ENCODE results near the gene MSX2. TPM values are rescaled to one million over a fixed set of nuclear protein-coding genes. Genes with fewer than 3 reads are reported as not detected.

The MSX2 gene
- total and polyA plus RNA-seq, 7 donors = 0.90 to 3.6 (median 1.6) TPM

GRCh38 chr5:174726916-174727793 lies 2.8 kb downstream of the MSX2 start:
- peaks cover 8 to 57% (median 19%) of the 10 kb centered on the region in 3 donors for H3K27me3 ChIP-seq (ENCODE audit: insufficient read depth in 3 of 3, low read length in 2 of 3)
- 52 to 80% (median 73%) methylated on average over 21 of the region's 21 CpGs for WGBS, 3 donors
- intact Hi-C loops (cut with DNase I) = loop anchor here in 1 of 2 donors (10.0 kb wide), 1 partner anchor 152 kb away; no protein-coding TSS in a partner anchor

GRCh38 chr5:174727794-174728680 lies 3.7 kb downstream of the MSX2 start:
- no peak overlapping the region for H3K27ac ChIP-seq
- no peaks in the 10 kb centered on the region for H3K9me3 ChIP-seq
- ATAC-seq = no peak
- H3K27me3 ChIP-seq (ENCODE audit: insufficient read depth in 3 of 3, low read length in 2 of 3) = peaks cover 11 to 57% (median 22%) of the 10 kb centered on the region in 3 donors
- peaks cover 0 to 9% of the 10 kb centered on the region in 2 donors for H3K36me3 ChIP-seq (ENCODE audit: insufficient read depth in 1 of 2, low read depth in 1 of 2)
- H3K4me3 ChIP-seq = no peak overlapping the region
- intact Hi-C loops (cut with DNase I) = loop anchor here in 1 of 2 donors (10.0 kb wide), 1 partner anchor 153 kb away; no protein-coding TSS in a partner anchor
- no peak for DNase-seq
- H3K4me1 ChIP-seq = no peaks in the 10 kb centered on the region
- no peak for TF ChIP-seq CTCF (IDR thresholded peaks at IDR 0.05)
- 54 to 83% (median 79%) methylated on average over 11 of the region's 11 CpGs for WGBS, 3 donors

More at GRCh38 chr5:174726916-174727793, 2.8 kb downstream of the MSX2 start:
- peaks cover 0 to 9% of the 10 kb centered on the region in 2 donors for H3K36me3 ChIP-seq (ENCODE audit: insufficient read depth in 1 of 2, low read depth in 1 of 2)
- H3K9me3 ChIP-seq = no peaks in the 10 kb centered on the region
- TF ChIP-seq CTCF (IDR thresholded peaks at IDR 0.05) = no peak
- no peak overlapping the region for H3K27ac ChIP-seq
- no peak for DNase-seq
- H3K4me1 ChIP-seq = no peaks in the 10 kb centered on the region
- no peak for ATAC-seq
- no peak overlapping the region for H3K4me3 ChIP-seq

- Histone ChIP-seq H3K27me3 (ENCODE audit: insufficient read depth in 3 of 3, low read length in 2 of 3) (peaks cover 9 to 56% (median 22%) of the 10 kb centered on the region in 3 donors), H3K4me1 (no peaks in the 10 kb centered on the region), H3K4me3 (no peak overlapping the region), H3K27ac (no peak overlapping the region), H3K9me3 (no peaks in the 10 kb centered on the region), H3K36me3 (ENCODE audit: insufficient read depth in 1 of 2, low read depth in 1 of 2) (peaks cover 0 to 9% of the 10 kb centered on the region in 2 donors)
- no peak for ATAC-seq
- WGBS, 3 donors = 62 to 87% (median 87%) methylated on average over 18 of the region's 18 CpGs
- no peak for TF ChIP-seq CTCF (IDR thresholded peaks at IDR 0.05)
- DNase-seq = no peak
- intact Hi-C loops (cut with DNase I) = loop anchor here in 1 of 2 donors (10.0 kb wide), 1 partner anchor 154 kb away; no protein-coding TSS in a partner anchor
Observed at GRCh38 chr5:174729075-174729680, 4.8 kb downstream of the MSX2 start.

GRCh38 chr5:174731214-174732035 lies 7.0 kb downstream of the MSX2 start:
- WGBS, 3 donors = 6 to 28% (median 27%) methylated on average over 45 of the region's 45 CpGs
- H3K9me3 ChIP-seq = no peaks in the 10 kb centered on the region
- peaks cover 0 to 9% of the 10 kb centered on the region in 2 donors for H3K36me3 ChIP-seq (ENCODE audit: insufficient read depth in 1 of 2, low read depth in 1 of 2)
- peaks cover 9 to 63% (median 29%) of the 10 kb centered on the region in 3 donors for H3K27me3 ChIP-seq (ENCODE audit: insufficient read depth in 3 of 3, low read length in 2 of 3)
- no peak overlapping the region for H3K27ac ChIP-seq
- H3K4me3 ChIP-seq = no peak overlapping the region
- H3K4me1 ChIP-seq = no peaks in the 10 kb centered on the region
- intact Hi-C loops (cut with DNase I) = loop anchor here in 1 of 2 donors (10.0 kb wide), 1 partner anchor 407 kb away; no protein-coding TSS in a partner anchor
- no peak for TF ChIP-seq CTCF (IDR thresholded peaks at IDR 0.05)
- DNase-seq (no peak), ATAC-seq (no peak)
